ENCODE data around the gene GALNT8.

Gene GALNT8

GRCh38 chr12:4767186-4767585, 47.0 kb downstream of the GALNT8 start:
- Mint-ChIP-seq H3K36me3 (ENCODE audit: low read depth) (no peaks in the 10 kb centered on the region), H3K4me1 (ENCODE audit: low read depth) (peaks cover 2% of the 10 kb centered on the region), H3K9me3 (no peaks in the 10 kb centered on the region), H3K4me3 (no peak overlapping the region), H3K27me3 (ENCODE audit: low read depth) (peaks cover 12% of the 10 kb centered on the region), H3K27ac (no peak overlapping the region)
- no peak for DNase-seq (ENCODE audit: low spot score)

GRCh38 chr12:4768341-4768740, 48.1 kb downstream of the GALNT8 start:
- DNase-seq (ENCODE audit: low spot score) = no peak
- Mint-ChIP-seq H3K27ac (no peak overlapping the region), H3K9me3 (no peaks in the 10 kb centered on the region), H3K36me3 (ENCODE audit: low read depth) (no peaks in the 10 kb centered on the region), H3K4me3 (no peak overlapping the region), H3K27me3 (ENCODE audit: low read depth) (peaks cover 15% of the 10 kb centered on the region), H3K4me1 (ENCODE audit: low read depth) (peaks cover 2% of the 10 kb centered on the region)

GRCh38 chr12:4769073-4769472, 48.9 kb downstream of the GALNT8 start:
- no peak for DNase-seq (ENCODE audit: low spot score)
- Mint-ChIP-seq H3K27ac (no peak overlapping the region), H3K27me3 (ENCODE audit: low read depth) (peaks cover 18% of the 10 kb centered on the region), H3K36me3 (ENCODE audit: low read depth) (no peaks in the 10 kb centered on the region), H3K4me3 (no peak overlapping the region), H3K4me1 (ENCODE audit: low read depth) (no peaks in the 10 kb centered on the region), H3K9me3 (no peaks in the 10 kb centered on the region)

GRCh38 chr12:4771172-4771959, 51.2 kb downstream of the GALNT8 start:
- Mint-ChIP-seq H3K27me3 (ENCODE audit: low read depth) (peaks cover 31% of the 10 kb centered on the region), H3K36me3 (ENCODE audit: low read depth) (no peaks in the 10 kb centered on the region), H3K4me1 (ENCODE audit: low read depth) (no peaks in the 10 kb centered on the region), H3K4me3 (no peak overlapping the region), H3K27ac (no peak overlapping the region), H3K9me3 (no peaks in the 10 kb centered on the region)
- no peak for DNase-seq (ENCODE audit: low spot score)

- Mint-ChIP-seq H3K4me3 (no peak overlapping the region), H3K36me3 (ENCODE audit: low read depth) (no peaks in the 10 kb centered on the region), H3K9me3 (no peaks in the 10 kb centered on the region), H3K4me1 (ENCODE audit: low read depth) (no peaks in the 10 kb centered on the region), H3K27ac (no peak overlapping the region), H3K27me3 (ENCODE audit: low read depth) (peaks cover 36% of the 10 kb centered on the region)
- DNase-seq (ENCODE audit: low spot score) = no peak
Observed at GRCh38 chr12:4771960-4772566, 51.9 kb downstream of the GALNT8 start.

- H3K4me3 Mint-ChIP-seq = no peak overlapping the region
- DNase-seq (ENCODE audit: low spot score) = no peak
- no peaks in the 10 kb centered on the region for H3K36me3 Mint-ChIP-seq (ENCODE audit: low read depth)
- no peaks in the 10 kb centered on the region for H3K4me1 Mint-ChIP-seq (ENCODE audit: low read depth)
- H3K27me3 Mint-ChIP-seq (ENCODE audit: low read depth) = peaks cover 33% of the 10 kb centered on the region
- no peaks in the 10 kb centered on the region for H3K9me3 Mint-ChIP-seq
- H3K27ac Mint-ChIP-seq = no peak overlapping the region
Observed at GRCh38 chr12:4775936-4776335, 55.7 kb downstream of the GALNT8 start.

GRCh38 chr12:4779749-4780148, 59.5 kb downstream of the GALNT8 start:
- Mint-ChIP-seq H3K4me1 (ENCODE audit: low read depth) (no peaks in the 10 kb centered on the region), H3K27ac (no peak overlapping the region), H3K9me3 (peaks cover 4% of the 10 kb centered on the region), H3K36me3 (ENCODE audit: low read depth) (no peaks in the 10 kb centered on the region), H3K4me3 (no peak overlapping the region), H3K27me3 (ENCODE audit: low read depth) (peaks cover 30% of the 10 kb centered on the region)
- no peak for DNase-seq (ENCODE audit: low spot score)

- no peaks in the 10 kb centered on the region for H3K4me1 Mint-ChIP-seq (ENCODE audit: low read depth)
- H3K27ac Mint-ChIP-seq = no peak overlapping the region
- no peak for DNase-seq (ENCODE audit: low spot score)
- no peak overlapping the region for H3K4me3 Mint-ChIP-seq
- no peaks in the 10 kb centered on the region for H3K36me3 Mint-ChIP-seq (ENCODE audit: low read depth)
- H3K9me3 Mint-ChIP-seq = peaks cover 4% of the 10 kb centered on the region
- H3K27me3 Mint-ChIP-seq (ENCODE audit: low read depth) = peaks cover 32% of the 10 kb centered on the region
Observed at GRCh38 chr12:4780641-4781611, 60.7 kb downstream of the GALNT8 start.

- no peak for DNase-seq (ENCODE audit: low spot score)
- H3K36me3 Mint-ChIP-seq (ENCODE audit: low read depth) = no peaks in the 10 kb centered on the region
- no peak overlapping the region for H3K27ac Mint-ChIP-seq
- peaks cover 28% of the 10 kb centered on the region for H3K27me3 Mint-ChIP-seq (ENCODE audit: low read depth)
- peaks cover 4% of the 10 kb centered on the region for H3K9me3 Mint-ChIP-seq
- H3K4me3 Mint-ChIP-seq = no peak overlapping the region
- H3K4me1 Mint-ChIP-seq (ENCODE audit: low read depth) = no peaks in the 10 kb centered on the region
Observed at GRCh38 chr12:4784404-4785054, 64.3 kb downstream of the GALNT8 start.

GRCh38 chr12:4786795-4787194, 66.6 kb downstream of the GALNT8 start:
- Mint-ChIP-seq H3K4me1 (ENCODE audit: low read depth) (no peaks in the 10 kb centered on the region), H3K36me3 (ENCODE audit: low read depth) (no peaks in the 10 kb centered on the region), H3K27ac (no peak overlapping the region), H3K27me3 (ENCODE audit: low read depth) (peaks cover 25% of the 10 kb centered on the region), H3K4me3 (no peak overlapping the region), H3K9me3 (peaks cover 4% of the 10 kb centered on the region)
- no peak for DNase-seq (ENCODE audit: low spot score)

GRCh38 chr12:4787965-4788364, 67.8 kb downstream of the GALNT8 start:
- Mint-ChIP-seq H3K9me3 (peaks cover 3% of the 10 kb centered on the region), H3K27ac (no peak overlapping the region), H3K27me3 (ENCODE audit: low read depth) (peaks cover 28% of the 10 kb centered on the region), H3K4me3 (no peak overlapping the region), H3K4me1 (ENCODE audit: low read depth) (no peaks in the 10 kb centered on the region), H3K36me3 (ENCODE audit: low read depth) (no peaks in the 10 kb centered on the region)
- DNase-seq (ENCODE audit: low spot score) = no peak

GRCh38 chr12:4789776-4790175, 69.6 kb downstream of the GALNT8 start:
- H3K9me3 Mint-ChIP-seq = no peaks in the 10 kb centered on the region
- H3K4me1 Mint-ChIP-seq (ENCODE audit: low read depth) = no peaks in the 10 kb centered on the region
- peaks cover 24% of the 10 kb centered on the region for H3K27me3 Mint-ChIP-seq (ENCODE audit: low read depth)
- H3K4me3 Mint-ChIP-seq = no peak overlapping the region
- H3K36me3 Mint-ChIP-seq (ENCODE audit: low read depth) = no peaks in the 10 kb centered on the region
- H3K27ac Mint-ChIP-seq = no peak overlapping the region
- DNase-seq (ENCODE audit: low spot score) = no peak

GRCh38 chr12:4791497-4791896, 71.3 kb downstream of the GALNT8 start:
- H3K27me3 Mint-ChIP-seq (ENCODE audit: low read depth) = peaks cover 16% of the 10 kb centered on the region
- no peak for DNase-seq (ENCODE audit: low spot score)
- no peaks in the 10 kb centered on the region for H3K4me1 Mint-ChIP-seq (ENCODE audit: low read depth)
- H3K4me3 Mint-ChIP-seq = no peak overlapping the region
- H3K36me3 Mint-ChIP-seq (ENCODE audit: low read depth) = no peaks in the 10 kb centered on the region
- no peaks in the 10 kb centered on the region for H3K9me3 Mint-ChIP-seq
- H3K27ac Mint-ChIP-seq = no peak overlapping the region

Measured in T-helper 2 cell treated with Interferon-gamma antibody and Interleukin-4, amounts not matched to agents 5 μg/mL and 100 μg/mL, for 36 hours (primary cell).